Activated T-cell treated with anti-CD3 and anti-CD28 coated beads, Interleukin-2, amount 50 U/mL, for 1 hour (primary cell): ENCODE measurements around the gene NR4A3.

Experiments used
- DNase-seq: peaks from one replicate; pipeline ENCODE4 v3.0.0-alpha.2; 2020

The NR4A3 gene

GRCh38 chr9:99816392-99816791 is 5.3 kb upstream of the NR4A3 start:
- no peak for DNase-seq

GRCh38 chr9:99818500-99818899 is 3.2 kb upstream of the NR4A3 start:
- no peak for DNase-seq

GRCh38 chr9:99819123-99819855 is 2.4 kb upstream of the NR4A3 start:
- DNase-seq = peak; percentile 96

- DNase-seq = peak; percentile 95
Measured at GRCh38 chr9:99819856-99820684, 1.6 kb upstream of the NR4A3 start.

- no peak for DNase-seq
Measured at GRCh38 chr9:99820685-99821395, 845 bp upstream of the NR4A3 start.

DNA sequence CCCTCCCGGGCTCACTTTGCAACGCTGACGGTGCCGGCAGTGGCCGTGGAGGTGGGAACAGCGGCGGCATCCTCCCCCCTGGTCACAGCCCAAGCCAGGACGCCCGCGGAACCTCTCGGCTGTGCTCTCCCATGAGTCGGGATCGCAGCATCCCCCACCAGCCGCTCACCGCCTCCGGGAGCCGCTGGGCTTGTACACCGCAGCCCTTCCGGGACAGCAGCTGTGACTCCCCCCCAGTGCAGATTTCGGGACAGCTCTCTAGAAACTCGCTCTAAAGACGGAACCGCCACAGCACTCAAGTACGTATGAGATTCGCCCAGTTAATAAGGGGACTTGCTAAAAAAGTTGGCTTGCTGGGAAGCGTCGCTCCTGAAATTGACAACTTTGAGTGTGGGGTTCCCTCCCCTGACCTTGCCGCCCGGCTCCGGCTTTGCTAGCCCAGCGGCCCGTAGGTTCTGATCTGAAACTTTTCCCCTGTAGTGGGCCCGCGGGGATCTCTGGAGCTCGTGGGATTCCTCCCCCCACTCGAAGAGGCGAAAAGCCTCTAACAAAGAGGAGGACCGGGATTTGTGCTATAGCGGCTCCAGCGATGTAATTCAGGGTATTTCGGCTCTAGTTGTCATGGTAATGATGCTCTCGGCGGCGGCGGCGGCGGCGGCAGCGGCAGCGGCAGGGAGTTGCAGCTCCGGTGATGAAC is 572 bp downstream of the NR4A3 start:
- peak; percentile 68 for DNase-seq

GRCh38 chr9:99822806-99823591 is 1.3 kb downstream of the NR4A3 start:
- no peak for DNase-seq

- DNase-seq = peak; percentile 74
Measured at GRCh38 chr9:99823681-99824377, 2.1 kb downstream of the NR4A3 start.

DNA sequence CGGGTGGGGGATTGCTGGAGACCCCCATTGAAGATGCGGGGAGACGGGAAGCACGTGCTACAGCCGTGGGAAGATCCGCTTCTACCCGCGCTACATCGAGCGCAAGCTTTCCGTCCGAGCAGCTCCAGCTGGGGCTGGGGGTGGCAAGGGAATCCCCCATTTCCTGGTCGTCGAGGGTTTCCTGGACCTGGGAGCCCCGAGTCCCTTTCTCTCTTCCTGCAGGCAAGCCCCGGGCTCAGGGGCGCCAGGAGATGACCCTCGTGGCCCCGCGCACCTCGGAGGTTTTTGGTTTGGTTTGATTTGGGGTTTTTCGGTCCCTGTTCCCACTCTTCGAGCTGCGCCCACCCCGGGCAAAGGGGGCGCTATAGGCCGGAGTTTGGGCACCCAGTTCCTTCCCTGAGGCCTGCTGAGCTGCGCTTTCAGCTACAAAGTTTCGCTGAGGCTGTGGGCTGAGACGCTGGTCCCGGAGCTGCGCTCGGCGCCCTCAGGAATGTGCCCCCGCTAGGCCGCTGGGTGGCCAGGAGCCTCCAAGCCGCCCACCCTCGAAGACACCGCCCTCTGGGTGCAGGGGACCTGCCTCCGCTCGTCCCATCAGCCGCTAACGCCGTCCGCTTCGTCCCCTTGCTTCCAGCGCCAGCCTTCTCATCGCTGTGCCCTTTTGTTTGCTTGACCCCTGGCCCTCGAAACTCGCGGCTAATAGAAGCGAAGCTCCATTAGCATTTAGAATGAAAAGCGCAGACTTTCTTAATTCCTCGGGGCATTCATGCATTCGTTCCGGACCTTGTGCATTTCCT is 2.9 kb downstream of the NR4A3 start:
- DNase-seq = peak; percentile 80

DNA sequence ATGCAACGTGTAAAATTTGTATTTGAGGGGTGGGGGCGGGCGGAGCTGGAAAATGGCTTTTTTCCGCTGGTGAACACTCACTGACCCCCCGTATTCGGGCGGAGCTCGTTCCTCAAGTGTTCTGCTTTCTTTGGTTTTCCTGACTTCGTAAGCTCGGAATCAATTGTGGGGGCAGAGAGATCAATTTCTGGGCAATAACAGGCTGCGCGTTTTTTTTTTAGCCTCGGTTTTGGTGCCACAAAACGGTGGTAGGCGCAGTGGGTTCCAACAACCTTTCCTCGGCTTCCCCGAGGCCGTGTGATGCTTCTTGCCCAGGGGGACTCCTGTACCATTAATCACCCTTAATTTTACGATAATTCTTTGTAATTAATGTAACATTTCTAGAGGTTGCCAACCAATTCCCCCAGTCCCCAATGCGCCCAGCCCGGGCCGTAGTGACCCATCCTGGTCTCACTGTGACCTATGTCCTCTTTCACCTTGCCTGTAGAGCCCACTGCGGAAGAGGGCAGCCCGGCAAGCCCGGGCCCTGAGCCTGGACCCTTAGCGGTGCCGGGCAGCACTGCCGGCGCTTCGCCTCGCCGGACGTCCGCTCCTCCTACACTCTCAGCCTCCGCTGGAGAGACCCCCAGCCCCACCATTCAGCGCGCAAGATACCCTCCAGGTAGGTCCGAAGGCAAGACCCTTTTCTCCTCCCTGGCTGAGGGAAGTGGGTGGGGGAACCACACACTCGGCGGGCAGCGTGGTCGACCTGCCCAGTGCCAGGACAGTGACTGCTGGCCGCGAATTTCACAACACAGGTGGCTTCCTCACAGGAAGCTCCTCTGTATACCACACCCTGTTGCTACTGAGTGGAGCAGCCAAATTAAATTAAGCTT is 3.7 kb downstream of the NR4A3 start:
- peak; percentile 49 for DNase-seq

- no peak for DNase-seq
Measured at GRCh38 chr9:99826579-99826978, 4.9 kb downstream of the NR4A3 start.

- no peak for DNase-seq
Measured at GRCh38 chr9:99827244-99827643, 5.6 kb downstream of the NR4A3 start.

DNA sequence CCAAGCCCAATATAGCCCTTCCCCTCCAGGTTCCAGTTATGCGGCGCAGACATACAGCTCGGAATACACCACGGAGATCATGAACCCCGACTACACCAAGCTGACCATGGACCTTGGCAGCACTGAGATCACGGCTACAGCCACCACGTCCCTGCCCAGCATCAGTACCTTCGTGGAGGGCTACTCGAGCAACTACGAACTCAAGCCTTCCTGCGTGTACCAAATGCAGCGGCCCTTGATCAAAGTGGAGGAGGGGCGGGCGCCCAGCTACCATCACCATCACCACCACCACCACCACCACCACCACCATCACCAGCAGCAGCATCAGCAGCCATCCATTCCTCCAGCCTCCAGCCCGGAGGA is 6.3 kb downstream of the NR4A3 start:
- DNase-seq = peak; percentile 46

DNA sequence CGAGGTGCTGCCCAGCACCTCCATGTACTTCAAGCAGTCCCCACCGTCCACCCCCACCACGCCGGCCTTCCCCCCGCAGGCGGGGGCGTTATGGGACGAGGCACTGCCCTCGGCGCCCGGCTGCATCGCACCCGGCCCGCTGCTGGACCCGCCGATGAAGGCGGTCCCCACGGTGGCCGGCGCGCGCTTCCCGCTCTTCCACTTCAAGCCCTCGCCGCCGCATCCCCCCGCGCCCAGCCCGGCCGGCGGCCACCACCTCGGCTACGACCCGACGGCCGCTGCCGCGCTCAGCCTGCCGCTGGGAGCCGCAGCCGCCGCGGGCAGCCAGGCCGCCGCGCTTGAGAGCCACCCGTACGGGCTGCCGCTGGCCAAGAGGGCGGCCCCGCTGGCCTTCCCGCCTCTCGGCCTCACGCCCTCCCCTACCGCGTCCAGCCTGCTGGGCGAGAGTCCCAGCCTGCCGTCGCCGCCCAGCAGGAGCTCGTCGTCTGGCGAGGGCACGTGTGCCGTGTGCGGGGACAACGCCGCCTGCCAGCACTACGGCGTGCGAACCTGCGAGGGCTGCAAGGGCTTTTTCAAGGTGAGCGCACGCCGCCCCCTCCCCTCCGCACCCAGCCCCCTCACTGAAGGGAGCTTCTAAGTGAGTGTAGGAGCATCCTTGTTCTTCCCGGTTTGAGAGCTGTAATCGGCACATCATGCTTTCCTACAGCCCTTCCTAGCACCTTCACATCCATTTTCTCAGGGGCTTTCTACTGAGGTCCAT is 6.9 kb downstream of the NR4A3 start:
- DNase-seq = no peak

GRCh38 chr9:99831857-99832557 is 10.3 kb downstream of the NR4A3 start:
- DNase-seq = no peak

- DNase-seq = no peak
Measured at GRCh38 chr9:99832558-99832864, 10.8 kb downstream of the NR4A3 start.

- no peak for DNase-seq
Measured at GRCh38 chr9:99833735-99834134, 12.1 kb downstream of the NR4A3 start.

DNA sequence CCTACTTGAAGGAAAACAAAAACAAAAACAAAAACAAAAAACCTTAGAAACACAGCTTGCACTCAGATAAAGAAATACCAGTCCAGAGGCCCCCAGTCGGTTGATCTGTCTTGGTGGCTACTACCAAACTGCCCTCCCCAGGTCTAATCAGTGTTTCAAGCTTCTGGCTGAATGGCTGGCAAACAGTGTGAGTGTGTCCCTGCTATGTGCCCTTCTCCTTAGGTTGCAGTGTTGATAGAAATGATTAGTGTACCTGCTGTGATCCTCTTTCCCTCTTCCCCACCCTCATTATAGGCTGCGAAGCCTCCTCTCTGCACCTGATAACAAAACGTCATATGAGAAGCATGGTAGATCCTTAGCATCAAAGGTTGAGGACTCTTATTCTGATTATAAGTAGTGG is 12.8 kb downstream of the NR4A3 start:
- no peak for DNase-seq
